IMR-90 (cell line): Measurements from ENCODE around the gene FOXK2. TPM values are rescaled to one million over a fixed set of nuclear protein-coding genes. Genes with fewer than 3 reads are reported as not detected.

Source experiments
- ATAC-seq: fragments of 200-7000 bp; cut with Tn5 transposase; 2 replicates; pipeline ENCODE4 v1.9.1; 2020; ENCODE audit warnings: low read depth, mild to moderate bottlenecking, moderate library complexity
- BruUV-seq: library from RNA; stranded (reverse); fragments of 400-500 nt; replicated peaks from 2 replicates; lab custom pipeline; 2021; lab: Mats Ljungman, UMichigan
- CTCF ChIA-PET: fragments of 300-600 bp; formaldehyde crosslinking; extraction: SDS; loops from one replicate; lab custom pipeline; 2021; ENCODE audit warnings: antibody characterized with exemption; lab: Yijun Ruan, JAX
- POLR2A ChIA-PET: fragments of 300-600 bp; sonication (Branson Sonifier 250); formaldehyde crosslinking; loops from one replicate; lab custom pipeline; 2022; ENCODE audit warnings: antibody characterized with exemption; ENCODE audit not compliant: unreplicated experiment; lab: Charles Lee
- DNase-seq: peaks from one replicate; pipeline ENCODE4 v3.0.0; 2013
- H2AFZ ChIP-seq: replicated peaks from 2 replicates; pipeline ENCODE3; 2013; ENCODE audit warnings: low read length, mild to moderate bottlenecking; ENCODE audit not compliant: poor library complexity
- H2AK5ac ChIP-seq: 2 replicates; pipeline ENCODE4 v1.6.1; 2013; ENCODE audit warnings: low read depth, low read length, inconsistent platforms
- H2AK9ac ChIP-seq: replicated peaks from 2 replicates; pipeline ENCODE3; 2013; ENCODE audit warnings: mild to moderate bottlenecking, low read depth, low read length, moderate library complexity; ENCODE audit not compliant: poor library complexity
- H2BK120ac ChIP-seq: 2 replicates; pipeline ENCODE4 v1.6.1; 2013; ENCODE audit warnings: low read depth, low read length, inconsistent platforms
- H2BK15ac ChIP-seq: 3 replicates; pipeline ENCODE4 v1.6.1; 2013; ENCODE audit warnings: low read depth, low read length, inconsistent platforms
- H2BK20ac ChIP-seq: 2 replicates; pipeline ENCODE4 v1.6.1; 2013; ENCODE audit warnings: low read depth, mild to moderate bottlenecking, inconsistent platforms, low read length, moderate library complexity
- H2BK5ac ChIP-seq: 2 replicates; pipeline ENCODE4 v1.6.1; 2013; ENCODE audit warnings: mild to moderate bottlenecking, low read depth, low read length, inconsistent platforms; ENCODE audit not compliant: poor library complexity, severe bottlenecking
- H3K14ac ChIP-seq: replicated peaks from 2 replicates; pipeline ENCODE4 v1.6.1; 2013; ENCODE audit warnings: low read depth, low read length, inconsistent platforms
- H3K18ac ChIP-seq: 2 replicates; pipeline ENCODE4 v1.6.1; 2013; ENCODE audit warnings: low read depth, low read length, control low read depth
- H3K23ac ChIP-seq: 2 replicates; pipeline ENCODE4 v1.6.1; 2013; ENCODE audit warnings: low read depth, low read length, inconsistent platforms
- H3K27ac ChIP-seq: 2 replicates; pipeline ENCODE4 v1.5.1; 2013; ENCODE audit warnings: mild to moderate bottlenecking, control low read depth, low read length; ENCODE audit not compliant: insufficient read depth
- H3K27me3 ChIP-seq: 2 replicates; pipeline ENCODE4 v1.6.1; 2013; ENCODE audit warnings: low read length; ENCODE audit not compliant: control insufficient read depth, insufficient read depth
- H3K36me3 ChIP-seq: 2 replicates; pipeline ENCODE4 v1.6.1; 2013; ENCODE audit warnings: low read length, mixed read lengths; ENCODE audit not compliant: control insufficient read depth, insufficient read depth
- H3K4ac ChIP-seq: 2 replicates; pipeline ENCODE4 v1.6.1; 2013; ENCODE audit warnings: low read depth, low read length, inconsistent platforms
- H3K4me1 ChIP-seq: 2 replicates; pipeline ENCODE4 v1.6.1; 2013; ENCODE audit warnings: low read length, mixed read lengths; ENCODE audit not compliant: control insufficient read depth, insufficient read depth
- H3K4me2 ChIP-seq: 2 replicates; pipeline ENCODE4 v1.6.1; 2013; ENCODE audit warnings: low read depth, mild to moderate bottlenecking, control low read depth, low read length, moderate library complexity
- H3K4me3 ChIP-seq: 2 replicates; pipeline ENCODE4 v1.5.1; 2013; ENCODE audit warnings: low read depth, mild to moderate bottlenecking, control low read depth, low read length, moderate library complexity; ENCODE audit not compliant: insufficient read depth
- H3K56ac ChIP-seq: 2 replicates; pipeline ENCODE4 v1.6.1; 2013; ENCODE audit warnings: low read length, inconsistent platforms; ENCODE audit not compliant: insufficient read depth; ENCODE audit errors: extremely low read depth
- H3K79me1 ChIP-seq, 2 experiments: 2 replicates each; pipeline ENCODE4 v1.6.1; 2013; ENCODE audit warnings: low read length in 2 of 2, inconsistent platforms in 1 of 2, low read depth in 1 of 2
- H3K9ac ChIP-seq: 2 replicates; pipeline ENCODE4 v1.6.1; 2013; ENCODE audit warnings: low read depth, low read length, control low read depth
- H3K9me1 ChIP-seq: 2 replicates; pipeline ENCODE4 v1.6.1; 2013; ENCODE audit warnings: low read length, inconsistent platforms; ENCODE audit not compliant: insufficient read depth
- H3K9me3 ChIP-seq: 2 replicates; pipeline ENCODE4 v1.6.1; 2013; ENCODE audit warnings: low read length; ENCODE audit not compliant: control insufficient read depth, insufficient read depth
- H4K20me1 ChIP-seq: 2 replicates; pipeline ENCODE4 v1.6.1; 2013; ENCODE audit warnings: low read length, inconsistent platforms; ENCODE audit not compliant: insufficient read depth
- H4K5ac ChIP-seq: 2 replicates; pipeline ENCODE4 v1.6.1; 2013; ENCODE audit warnings: mild to moderate bottlenecking, low read depth, low read length, control low read depth
- H4K8ac ChIP-seq, 2 experiments: 2 replicates each; pipeline ENCODE4 v1.6.1; 2013; ENCODE audit warnings: low read depth in 2 of 2, low read length in 2 of 2, control low read depth in 1 of 2, inconsistent platforms in 1 of 2
- H4K91ac ChIP-seq: 2 replicates; pipeline ENCODE4 v1.6.1; 2013; ENCODE audit warnings: low read depth, low read length, inconsistent platforms; ENCODE audit not compliant: insufficient read depth
- BHLHE40 ChIP-seq: fragments of 150-350 bp; IDR thresholded peaks from 2 replicates; pipeline ENCODE4 v1.6.1; 2016; ENCODE audit warnings: mild to moderate bottlenecking, low read depth, low read length
- CHD1 ChIP-seq: IDR thresholded peaks from 2 replicates; pipeline ENCODE4 v1.6.1; 2012; ENCODE audit warnings: low read depth, low read length, improper control_type of control experiment
- RAD21 ChIP-seq: IDR thresholded peaks from 2 replicates; pipeline ENCODE4 v1.6.1; 2012; ENCODE audit warnings: low read length, improper control_type of control experiment
- RCOR1 ChIP-seq: IDR thresholded peaks from 2 replicates; pipeline ENCODE4 v1.6.1; 2012; ENCODE audit warnings: mild to moderate bottlenecking, low read length, improper control_type of control experiment; ENCODE audit not compliant: insufficient replicate concordance
- WGBS, 2 experiments: methylation state at CpG; one replicate each; pipeline versions ENCODE4 v1.1.5 to v1.1.7; 2013; ENCODE audit warnings: missing lambda C conversion rate in 2 of 2; ENCODE audit not compliant: insufficient read length in 1 of 2; ENCODE audit errors: extremely low coverage in 2 of 2; 5-methylcytosine and 5-hydroxymethylcytosine counted together
- dilution Hi-C: fragments of 300-500 bp; cut with HindIII; formaldehyde crosslinking; loops from one replicate; pipeline ENCODE4 v1.14.3; 2018; ENCODE audit warnings: low sequenced_read_pairs; ENCODE audit not compliant: unreplicated experiment
- in situ Hi-C: fragments of 300-500 bp; cut with MboI; formaldehyde crosslinking; loops from 3 replicates; pipeline ENCODE4 v1.14.3; 2019; ENCODE audit warnings: low sequenced_read_pairs, inconsistent platforms, mixed read lengths
- intact Hi-C: fragments of 100-400 bp; cut with micrococcal nuclease; formaldehyde crosslinking; loops from 2 replicates; pipeline ENCODE4 v1.10.0; 2022
- polyA plus RNA-seq, 3 experiments: library from polyadenylated mRNA; depleted of rRNA; stranded (reverse); fragments of >200 nt; gene quantifications; 2 replicates each; pipeline ENCODE4 v1.2.3, GENCODE V29; 2012; ENCODE audit warnings: low replicate concordance in 1 of 3
- total RNA-seq: library from RNA; depleted of rRNA; stranded (reverse); fragments of >200 nt; gene quantifications from 2 replicates; pipeline ENCODE4 v1.2.3, GENCODE V29; 2012

FOXK2 gene
- total and polyA plus RNA-seq, 2 of the 4 experiments (the other 2 are of a cell fraction): 12.5 to 20.0 TPM

DNA sequence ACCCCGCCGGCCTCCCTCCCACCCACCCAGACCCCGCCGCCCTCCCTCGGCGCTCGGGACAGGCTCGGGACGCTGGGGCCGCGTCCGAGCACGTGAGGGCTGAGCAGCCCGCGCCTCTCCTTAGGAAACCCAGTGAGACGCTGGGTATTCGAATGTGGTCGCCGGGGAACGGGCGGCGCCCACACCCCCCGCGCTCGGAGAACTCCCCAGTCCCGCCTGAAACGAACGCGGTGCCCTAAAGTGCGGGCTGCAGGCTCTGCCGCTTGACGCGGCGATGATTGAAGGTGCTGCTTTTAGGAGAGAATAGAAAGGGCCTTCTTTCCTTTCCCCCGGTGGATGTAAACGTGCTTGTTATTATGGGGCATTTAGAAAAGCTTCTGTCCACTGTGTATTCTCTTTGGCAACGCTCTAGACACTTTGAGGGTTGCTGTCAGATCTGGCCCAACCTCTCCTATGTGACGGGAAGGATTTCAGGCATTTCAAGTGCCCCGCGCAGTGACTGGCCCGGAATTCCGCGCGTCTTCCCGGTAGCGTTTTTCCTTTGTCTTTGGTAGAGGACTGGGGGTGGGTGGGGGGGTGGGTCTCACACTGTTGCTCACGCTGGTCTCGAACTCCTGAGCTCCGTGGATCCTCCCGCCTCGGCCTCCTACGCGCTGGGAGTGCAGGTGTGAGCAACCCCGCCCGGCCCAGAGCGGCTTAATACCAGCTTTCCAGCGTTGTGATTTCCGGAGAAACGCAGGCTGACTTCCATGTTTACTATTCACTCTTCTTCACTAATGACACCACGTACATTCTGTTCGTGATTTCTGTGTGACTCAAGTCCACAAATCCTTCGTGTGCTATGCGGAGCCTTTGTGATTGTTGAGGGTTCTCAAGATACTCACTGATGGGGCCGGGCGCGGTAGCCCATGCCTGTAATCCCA lies 21.8 kb upstream of the FOXK2 start (continued):
- no peak for TF ChIP-seq CHD1
- TF ChIP-seq RCOR1: no peak
- TF ChIP-seq RAD21: no peak

DNA sequence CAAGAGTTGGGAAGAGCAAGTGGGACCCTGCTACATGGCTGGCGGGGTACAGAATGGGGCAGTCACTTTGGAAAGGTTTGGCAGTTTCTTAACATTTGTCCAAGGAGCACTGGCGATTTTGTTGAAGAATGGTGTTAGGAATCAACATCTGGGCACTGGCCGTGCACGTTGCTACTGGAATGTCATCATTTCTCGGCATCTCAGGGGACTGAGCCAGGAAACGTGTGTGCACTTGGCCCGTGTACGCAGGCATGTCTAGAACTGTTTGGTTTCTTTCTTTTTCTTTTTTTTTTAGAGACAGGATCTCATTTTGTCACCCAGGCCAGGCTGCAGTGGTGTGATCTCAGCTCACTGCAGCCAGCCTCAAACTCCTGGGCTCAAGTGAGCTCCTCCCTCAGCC lies 17.3 kb upstream of the FOXK2 start:
- no peak overlapping the region for H3K9ac ChIP-seq
- H3K36me3 ChIP-seq: no peaks in the 10 kb centered on the region
- no peak overlapping the region for H2BK20ac ChIP-seq
- no peaks in the 10 kb centered on the region; a peak in 1 of 4 replicates for H3K79me1 ChIP-seq
- no peaks in the 10 kb centered on the region; the same call in 1 of the 2 replicates for H3K27me3 ChIP-seq
- H3K9me1 ChIP-seq: no peaks in the 10 kb centered on the region
- in situ Hi-C loops: no loop called here
- ChIA-PET POLR2A (no interaction called here), CTCF (no interaction called here)
- no peaks in the 10 kb centered on the region for H4K20me1 ChIP-seq
- no TSS peak for BruUV-seq
- H2AFZ ChIP-seq: peak overlapping the region; percentile 56
- no peak overlapping the region for H2AK9ac ChIP-seq
- no peak overlapping the region for H3K18ac ChIP-seq
- WGBS, 2 experiments: 40% methylated on average over 3 of the region's 8 CpGs; no CpG with 5 or more reads in 1 of the 2 experiments
- intact Hi-C loops: no loop called here
- ATAC-seq (no peak), DNase-seq (peak; percentile 45)
- dilution Hi-C loops: no loop called here
- peaks cover 2% of the 10 kb centered on the region for H3K4me1 ChIP-seq
- H3K56ac ChIP-seq: no peak overlapping the region
- no peak overlapping the region for H3K4me2 ChIP-seq
- no peak overlapping the region for H4K91ac ChIP-seq
- peak; percentile 25; the same call in 1 of the 2 replicates for TF ChIP-seq BHLHE40
- TF ChIP-seq CHD1: no peak
- no peak overlapping the region for H3K27ac ChIP-seq
- no peak overlapping the region for H2BK5ac ChIP-seq
- no peak overlapping the region for H2AK5ac ChIP-seq
- H2BK120ac ChIP-seq: no peak overlapping the region
- no peak overlapping the region for H4K8ac ChIP-seq
- H3K9me3 ChIP-seq: no peaks in the 10 kb centered on the region
- no peak overlapping the region for H3K4ac ChIP-seq
- no peak overlapping the region for H3K23ac ChIP-seq
- H3K4me3 ChIP-seq: no peak overlapping the region
- H3K14ac ChIP-seq: no peak overlapping the region
- no peak overlapping the region for H4K5ac ChIP-seq
- no peak overlapping the region for H2BK15ac ChIP-seq
